Activated T-cell treated with anti-CD3 and anti-CD28 coated beads for 1 hour (primary cell): ENCODE data around the gene IFIT1.
"Not testable (repeated sequence)": the region's sequence is repeated elsewhere in the genome, so short reads cannot be mapped to it uniquely, and the experiment has no call there.

Experiments used
- DNase-seq: peaks from one replicate; pipeline ENCODE4 v3.0.0-alpha.2; 2020; ENCODE audit warnings: low read depth

The IFIT1 gene

GRCh38 chr10:89364531-89364930 lies 27.9 kb upstream of the IFIT1 start:
- DNase-seq = no peak

GRCh38 chr10:89367529-89367928 lies 24.9 kb upstream of the IFIT1 start:
- DNase-seq = no peak

- DNase-seq = no peak
Measured at GRCh38 chr10:89368129-89368528, 24.3 kb upstream of the IFIT1 start.

- no peak for DNase-seq
Measured at GRCh38 chr10:89369156-89370105, 23.0 kb upstream of the IFIT1 start.

GRCh38 chr10:89371079-89371478 lies 21.3 kb upstream of the IFIT1 start:
- DNase-seq = no peak

GRCh38 chr10:89371987-89372386 lies 20.4 kb upstream of the IFIT1 start:
- no peak for DNase-seq

GRCh38 chr10:89373916-89374711 lies 18.3 kb upstream of the IFIT1 start:
- no peak for DNase-seq

- no peak for DNase-seq
Measured at GRCh38 chr10:89374713-89375141, 17.7 kb upstream of the IFIT1 start.

GRCh38 chr10:89377705-89378637 lies 14.5 kb upstream of the IFIT1 start, which contains the start of gene IFIT1B:
IFIT1B (plus strand) TSS chr10:89378056; CDS start chr10:89378136, 80 bp downstream.
- DNase-seq = no peak

- DNase-seq = no peak
Measured at GRCh38 chr10:89379103-89379502, 13.3 kb upstream of the IFIT1 start.

GRCh38 chr10:89382757-89383156 lies 9.7 kb upstream of the IFIT1 start:
- DNase-seq = no peak

- DNase-seq = no peak
Measured at GRCh38 chr10:89384474-89385340, 7.7 kb upstream of the IFIT1 start.

- no peak for DNase-seq
Measured at GRCh38 chr10:89388806-89389205, 3.6 kb upstream of the IFIT1 start.

- DNase-seq = no peak
Measured at GRCh38 chr10:89389254-89389653, 3.2 kb upstream of the IFIT1 start.

- DNase-seq = no peak
Measured at GRCh38 chr10:89390476-89391225, 1.8 kb upstream of the IFIT1 start.

- not testable (repeated sequence) for DNase-seq
Measured at GRCh38 chr10:89391226-89391576, 1.2 kb upstream of the IFIT1 start.

- DNase-seq = no peak
Measured at GRCh38 chr10:89392974-89393373, 551 bp downstream of the IFIT1 start.

- no peak for DNase-seq
Measured at GRCh38 chr10:89393898-89394297, 1.5 kb downstream of the IFIT1 start.

- no peak for DNase-seq
Measured at GRCh38 chr10:89395141-89395540, 2.7 kb downstream of the IFIT1 start.
